HEK293 (cell line): ENCODE data around the gene ADAMTS13.

Experiments used
- ZNF530 ChIP-seq: fragments of 450-650 bp; formaldehyde crosslinking; IDR thresholded peaks from 2 replicates; pipeline ENCODE4 v1.5.1; 2016; ENCODE audit warnings: low read depth, missing biosample characterization, missing genetic modification characterization
- ZNF707 ChIP-seq: fragments of 450-650 bp; formaldehyde crosslinking; IDR thresholded peaks from 2 replicates; pipeline ENCODE4 v1.5.1; 2016; ENCODE audit warnings: missing biosample characterization, missing genetic modification characterization
- TF ChIP-seq, protein P1 (sequence below): fragments of 450-650 bp; formaldehyde crosslinking; IDR thresholded peaks from 2 replicates; pipeline ENCODE4 v1.5.1; 2016; ENCODE audit warnings: missing biosample characterization, missing genetic modification characterization
- TF ChIP-seq, protein P2 (sequence below): fragments of 450-650 bp; formaldehyde crosslinking; IDR thresholded peaks from 2 replicates; pipeline ENCODE4 v1.5.1; 2016; ENCODE audit warnings: missing biosample characterization, missing genetic modification characterization, low read depth

DNA sequence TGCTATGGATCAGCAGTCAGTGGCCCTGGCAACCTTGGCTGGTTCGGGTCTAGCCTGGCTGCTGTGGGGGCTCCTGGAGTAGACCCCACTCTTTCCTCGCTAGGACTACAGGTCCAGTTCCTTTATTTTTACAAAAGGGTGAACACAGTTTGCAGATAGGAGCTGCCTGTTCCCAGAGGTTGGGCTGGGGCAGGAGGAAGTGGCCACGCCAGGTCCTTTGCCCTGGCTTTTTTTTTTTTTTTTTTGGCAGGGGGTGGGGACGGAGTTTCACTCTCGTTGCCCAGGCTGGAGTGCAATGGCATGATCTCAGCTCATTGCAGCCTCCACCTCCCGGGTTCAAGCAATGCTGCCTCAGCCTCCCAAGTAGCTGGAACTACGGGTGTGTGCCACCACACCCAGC lies 48.8 kb downstream of the ADAMTS13 start:
- TF ChIP-seq ZNF530 (tag by site-specific recombination) (no peak), ZNF707 (tag by site-specific recombination) (no peak)
- TF ChIP-seq, protein P1, sequence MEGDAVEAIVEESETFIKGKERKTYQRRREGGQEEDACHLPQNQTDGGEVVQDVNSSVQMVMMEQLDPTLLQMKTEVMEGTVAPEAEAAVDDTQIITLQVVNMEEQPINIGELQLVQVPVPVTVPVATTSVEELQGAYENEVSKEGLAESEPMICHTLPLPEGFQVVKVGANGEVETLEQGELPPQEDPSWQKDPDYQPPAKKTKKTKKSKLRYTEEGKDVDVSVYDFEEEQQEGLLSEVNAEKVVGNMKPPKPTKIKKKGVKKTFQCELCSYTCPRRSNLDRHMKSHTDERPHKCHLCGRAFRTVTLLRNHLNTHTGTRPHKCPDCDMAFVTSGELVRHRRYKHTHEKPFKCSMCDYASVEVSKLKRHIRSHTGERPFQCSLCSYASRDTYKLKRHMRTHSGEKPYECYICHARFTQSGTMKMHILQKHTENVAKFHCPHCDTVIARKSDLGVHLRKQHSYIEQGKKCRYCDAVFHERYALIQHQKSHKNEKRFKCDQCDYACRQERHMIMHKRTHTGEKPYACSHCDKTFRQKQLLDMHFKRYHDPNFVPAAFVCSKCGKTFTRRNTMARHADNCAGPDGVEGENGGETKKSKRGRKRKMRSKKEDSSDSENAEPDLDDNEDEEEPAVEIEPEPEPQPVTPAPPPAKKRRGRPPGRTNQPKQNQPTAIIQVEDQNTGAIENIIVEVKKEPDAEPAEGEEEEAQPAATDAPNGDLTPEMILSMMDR (tag by site-specific recombination) = no peak
- TF ChIP-seq, protein P2, sequence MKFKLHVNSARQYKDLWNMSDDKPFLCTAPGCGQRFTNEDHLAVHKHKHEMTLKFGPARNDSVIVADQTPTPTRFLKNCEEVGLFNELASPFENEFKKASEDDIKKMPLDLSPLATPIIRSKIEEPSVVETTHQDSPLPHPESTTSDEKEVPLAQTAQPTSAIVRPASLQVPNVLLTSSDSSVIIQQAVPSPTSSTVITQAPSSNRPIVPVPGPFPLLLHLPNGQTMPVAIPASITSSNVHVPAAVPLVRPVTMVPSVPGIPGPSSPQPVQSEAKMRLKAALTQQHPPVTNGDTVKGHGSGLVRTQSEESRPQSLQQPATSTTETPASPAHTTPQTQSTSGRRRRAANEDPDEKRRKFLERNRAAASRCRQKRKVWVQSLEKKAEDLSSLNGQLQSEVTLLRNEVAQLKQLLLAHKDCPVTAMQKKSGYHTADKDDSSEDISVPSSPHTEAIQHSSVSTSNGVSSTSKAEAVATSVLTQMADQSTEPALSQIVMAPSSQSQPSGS (tag by site-specific recombination) = no peak
